K562 (cell line): ENCODE data around the gene HAUS5. TPM values are rescaled to one million over a fixed set of nuclear protein-coding genes. Genes with fewer than 3 reads are reported as not detected.

Experiments used
- AFF1 ChIP-seq, 2 experiments: fragments of 450-650 bp; IDR thresholded peaks; 2 replicates each; pipeline ENCODE4 v1.6.1; 2018; ENCODE audit warnings: mild to moderate bottlenecking in 2 of 2, low read depth in 1 of 2; ENCODE audit not compliant: partially characterized antibody in 2 of 2
- DMBX1 ChIP-seq: fragments of 250-450 bp; sonication (Bioruptor Pico); IDR thresholded peaks from 2 replicates; pipeline ENCODE4 v1.8.0; 2022; ENCODE audit warnings: inconsistent platforms, mild to moderate bottlenecking, moderate library complexity, borderline replicate concordance
- ELF2 ChIP-seq: fragments of 250-450 bp; sonication (Bioruptor Pico); IDR thresholded peaks from 2 replicates; pipeline ENCODE4 v1.5.0; 2021; ENCODE audit warnings: mild to moderate bottlenecking
- ETV5 ChIP-seq: sonication (generic); formaldehyde crosslinking; IDR thresholded peaks from 2 replicates; pipeline ENCODE4 v1.4.0; 2020; ENCODE audit warnings: low read depth, mild to moderate bottlenecking, missing genetic modification reagents
- HDAC8 ChIP-seq: fragments of 450-650 bp; IDR thresholded peaks from 2 replicates; pipeline ENCODE4 v1.6.1; 2016; ENCODE audit warnings: mild to moderate bottlenecking, missing genetic modification characterization, moderate library complexity, missing compliant biosample characterization
- NFIX ChIP-seq: fragments of 250-450 bp; sonication (Bioruptor Pico); IDR thresholded peaks from 2 replicates; pipeline ENCODE4 v1.4.0; 2020; ENCODE audit warnings: low read depth, mild to moderate bottlenecking, moderate library complexity
- NRF1 ChIP-seq, 2 experiments: fragments of 450-650 bp; IDR thresholded peaks in 1 of 2; conservative IDR thresholded peaks in 1 of 2; 2 replicates each; pipeline ENCODE4 v1.6.1; 2014; ENCODE audit warnings: mild to moderate bottlenecking in 2 of 2
- OTX1 ChIP-seq: fragments of 450-650 bp; formaldehyde crosslinking; IDR thresholded peaks from 2 replicates; pipeline ENCODE4 v1.4.0; 2022; ENCODE audit warnings: mild to moderate bottlenecking
- PHB ChIP-seq: fragments of 250-450 bp; sonication (Bioruptor Pico); IDR thresholded peaks from 2 replicates; pipeline ENCODE4 v1.5.0; 2021
- SLC30A9 ChIP-seq: fragments of 250-450 bp; sonication (Bioruptor Pico); IDR thresholded peaks from 2 replicates; pipeline ENCODE4 v1.8.0; 2022; ENCODE audit warnings: mild to moderate bottlenecking, moderate library complexity
- SMAD4 ChIP-seq: fragments of 250-450 bp; sonication (Bioruptor Pico); conservative IDR thresholded peaks from 2 replicates; pipeline ENCODE4 v1.8.0; 2021; ENCODE audit warnings: inconsistent platforms, mild to moderate bottlenecking, moderate library complexity
- SMARCA5 ChIP-seq: fragments of 450-650 bp; IDR thresholded peaks from 2 replicates; pipeline ENCODE4 v1.6.1; 2016
- TCFL5 ChIP-seq: fragments of 250-450 bp; sonication (Bioruptor Pico); conservative IDR thresholded peaks from 2 replicates; pipeline ENCODE4 v1.6.1; 2021; ENCODE audit warnings: mild to moderate bottlenecking, moderate library complexity, matching md5 sums
- ZBTB7A ChIP-seq: IDR thresholded peaks from 2 replicates; pipeline ENCODE4 v1.6.1; 2011; ENCODE audit warnings: low read depth, mild to moderate bottlenecking, low read length, moderate library complexity, borderline replicate concordance; ENCODE audit not compliant: control insufficient read depth
- ZNF444 ChIP-seq: fragments of 250-450 bp; sonication (Bioruptor Pico); IDR thresholded peaks from 2 replicates; pipeline ENCODE4 v1.4.0; 2020; ENCODE audit warnings: mild to moderate bottlenecking, moderate library complexity
- ZNF77 ChIP-seq: fragments of 250-450 bp; sonication (Bioruptor Pico); IDR thresholded peaks from 2 replicates; pipeline ENCODE4 v1.5.0; 2020
- polyA plus RNA-seq, 8 experiments: library from polyadenylated mRNA; depleted of rRNA in 4 of 8; stranded (reverse) in 5 of 8; unstranded in 3 of 8; fragments of >200 nt; fragmentation: Nextera tagmentation in 2 of 8; fragmentation: Illumina TruSeq in 1 of 8; extraction: Ambion mirVana in 2 of 8; extraction: Trizol in 1 of 8; gene quantifications; 2 replicates each; pipeline versions ENCODE4 v1.2.1 to v1.2.3, GENCODE V29; 2011 to 2014; ENCODE audit warnings: inconsistent platforms in 1 of 8, missing spikeins in 1 of 8
- total RNA-seq, 7 experiments: library from RNA; depleted of rRNA in 6 of 7; stranded (reverse); fragments of >200 nt in 6 of 7; fragmentation: Illumina TruSeq in 2 of 7; extraction: Trizol in 2 of 7; gene quantifications; 2 replicates each; pipeline versions ENCODE4 v1.2.1 to v1.2.3, GENCODE V29; 2011 to 2021; ENCODE audit warnings: low replicate concordance in 1 of 7
- TF ChIP-seq, protein P1 (sequence below), 2 experiments: IDR thresholded peaks in 1 of 2; conservative IDR thresholded peaks in 1 of 2; 2 replicates each; pipeline ENCODE4 v1.6.1; 2016; ENCODE audit warnings: low read depth in 2 of 2, mild to moderate bottlenecking in 1 of 2, missing compliant biosample characterization in 1 of 2, missing genetic modification characterization in 1 of 2, moderate library complexity in 1 of 2
- TF ChIP-seq, protein P2 (sequence below): sonication (generic); formaldehyde crosslinking; IDR thresholded peaks from 2 replicates; pipeline ENCODE4 v1.4.0; 2020; ENCODE audit warnings: mild to moderate bottlenecking, missing genetic modification reagents

HAUS5 gene
- total and polyA plus RNA-seq, 9 of the 15 experiments (the other 6 are each of a cell fraction or from before 2014, with no cell fraction given), result 3.5 to 41.3 (median 14.2) TPM

GRCh38 chr19:35648017-35648961 is 35.8 kb downstream of the HAUS5 start, which contains the start of gene COX6B1 (continued):
- TF ChIP-seq, protein P1, sequence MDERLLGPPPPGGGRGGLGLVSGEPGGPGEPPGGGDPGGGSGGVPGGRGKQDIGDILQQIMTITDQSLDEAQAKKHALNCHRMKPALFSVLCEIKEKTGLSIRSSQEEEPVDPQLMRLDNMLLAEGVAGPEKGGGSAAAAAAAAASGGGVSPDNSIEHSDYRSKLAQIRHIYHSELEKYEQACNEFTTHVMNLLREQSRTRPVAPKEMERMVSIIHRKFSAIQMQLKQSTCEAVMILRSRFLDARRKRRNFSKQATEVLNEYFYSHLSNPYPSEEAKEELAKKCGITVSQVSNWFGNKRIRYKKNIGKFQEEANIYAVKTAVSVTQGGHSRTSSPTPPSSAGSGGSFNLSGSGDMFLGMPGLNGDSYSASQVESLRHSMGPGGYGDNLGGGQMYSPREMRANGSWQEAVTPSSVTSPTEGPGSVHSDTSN (CRISPR knock-in tag; IDR thresholded peaks at IDR 0.05; ENCODE audit: low read depth), result peak; percentile 64; the same call in 1 of the 2 replicates
- TF ChIP-seq, protein P1 (tag; conservative IDR thresholded peaks at IDR 0.05; ENCODE audit: low read depth), result peak; percentile 96
- TF ChIP-seq HDAC8 (tag) (no peak), ZNF444 (CRISPR knock-in tag) (no peak), OTX1 (CRISPR knock-in tag) (0 out of 2 replicates have a peak, but pooled peaks have one; percentile 70), DMBX1 (no peak), ZNF77 (no peak), ZBTB7A (no peak), SMARCA5 (no peak), ETV5 (CRISPR knock-in tag) (peak; percentile 19; the same call in 1 of the 2 replicates), NFIX (no peak), NRF1 (conservative IDR thresholded peaks at IDR 0.05 in 1 of 2, IDR thresholded peaks at IDR 0.05 in 1 of 2) (peak; percentile 90 to 91), TCFL5 (CRISPR knock-in tag) (no peak), SMAD4 (no peak), SLC30A9 (CRISPR knock-in tag) (no peak), PHB (CRISPR knock-in tag) (0 out of 2 replicates have a peak, but pooled peaks have one; percentile 60), ELF2 (CRISPR knock-in tag) (peak; percentile 66; the same call in 1 of the 2 replicates), AFF1 (IDR thresholded peaks at IDR 0.05; ENCODE audit: low read depth in 1 of 2, partially characterized antibody in 2 of 2) (peak in 1 of 2 experiments; percentile 59)
- TF ChIP-seq, protein P2, sequence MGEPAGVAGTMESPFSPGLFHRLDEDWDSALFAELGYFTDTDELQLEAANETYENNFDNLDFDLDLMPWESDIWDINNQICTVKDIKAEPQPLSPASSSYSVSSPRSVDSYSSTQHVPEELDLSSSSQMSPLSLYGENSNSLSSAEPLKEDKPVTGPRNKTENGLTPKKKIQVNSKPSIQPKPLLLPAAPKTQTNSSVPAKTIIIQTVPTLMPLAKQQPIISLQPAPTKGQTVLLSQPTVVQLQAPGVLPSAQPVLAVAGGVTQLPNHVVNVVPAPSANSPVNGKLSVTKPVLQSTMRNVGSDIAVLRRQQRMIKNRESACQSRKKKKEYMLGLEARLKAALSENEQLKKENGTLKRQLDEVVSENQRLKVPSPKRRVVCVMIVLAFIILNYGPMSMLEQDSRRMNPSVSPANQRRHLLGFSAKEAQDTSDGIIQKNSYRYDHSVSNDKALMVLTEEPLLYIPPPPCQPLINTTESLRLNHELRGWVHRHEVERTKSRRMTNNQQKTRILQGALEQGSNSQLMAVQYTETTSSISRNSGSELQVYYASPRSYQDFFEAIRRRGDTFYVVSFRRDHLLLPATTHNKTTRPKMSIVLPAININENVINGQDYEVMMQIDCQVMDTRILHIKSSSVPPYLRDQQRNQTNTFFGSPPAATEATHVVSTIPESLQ (CRISPR knock-in tag), result no peak
